ENCODE results near the gene COL23A1.

COL23A1 gene

GRCh38 chr5:178291161-178291561, 299.0 kb downstream of the COL23A1 start:
- no peak for DNase-seq

- no peak for DNase-seq
These were observed 299.8 kb downstream of the COL23A1 start for GRCh38 chr5:178290376-178290775.

GRCh38 chr5:178289438-178289837, 300.8 kb downstream of the COL23A1 start:
- DNase-seq: no peak

- DNase-seq: no peak
These were observed 301.5 kb downstream of the COL23A1 start for GRCh38 chr5:178288401-178289368.

GRCh38 chr5:178287791-178288105, 302.4 kb downstream of the COL23A1 start:
- no peak for DNase-seq

GRCh38 chr5:178287091-178287790, 303.0 kb downstream of the COL23A1 start:
- no peak for DNase-seq

- DNase-seq: no peak
These were observed 303.7 kb downstream of the COL23A1 start for GRCh38 chr5:178286226-178287090.

- no peak for DNase-seq
These were observed 304.6 kb downstream of the COL23A1 start for GRCh38 chr5:178285399-178286225.

- no peak for DNase-seq
These were observed 305.2 kb downstream of the COL23A1 start for GRCh38 chr5:178284996-178285395.

- no peak for DNase-seq
These were observed 306.0 kb downstream of the COL23A1 start for GRCh38 chr5:178284093-178284675.

- DNase-seq: no peak
These were observed 306.7 kb downstream of the COL23A1 start for GRCh38 chr5:178283520-178283919.

GRCh38 chr5:178282391-178282790, 307.8 kb downstream of the COL23A1 start:
- DNase-seq: no peak

- no peak for DNase-seq
These were observed 308.9 kb downstream of the COL23A1 start for GRCh38 chr5:178281331-178281730.

- DNase-seq: no peak
These were observed 309.6 kb downstream of the COL23A1 start for GRCh38 chr5:178280631-178281030.

- no peak for DNase-seq
These were observed 310.3 kb downstream of the COL23A1 start for GRCh38 chr5:178279723-178280438.

- no peak for DNase-seq
These were observed 311.0 kb downstream of the COL23A1 start for GRCh38 chr5:178279026-178279722.

- no peak for DNase-seq
These were observed 311.7 kb downstream of the COL23A1 start for GRCh38 chr5:178278358-178279023.

- DNase-seq: no peak
These were observed 312.3 kb downstream of the COL23A1 start for GRCh38 chr5:178277866-178278265.

- no peak for DNase-seq
These were observed 312.8 kb downstream of the COL23A1 start for GRCh38 chr5:178277346-178277745.

All from NCI-H524 treated with DMSO at 0.1 percent for 48 hours (cell line).